Measurements from ENCODE around the gene PAMR1. TPM values are rescaled to one million over a fixed set of nuclear protein-coding genes. Genes with fewer than 3 reads are reported as not detected.
A peak's percentile ranks its signal among the peaks of the same experiment; 100 is the strongest.

Gene PAMR1
- total RNA-seq, 1 donor from 2014 or later: under 0.01 TPM

- DNase-seq (ENCODE audit: low read depth in 2 of 2): no peak
Observed at GRCh38 chr11:35496416-35496815, 29.0 kb downstream of the PAMR1 start.

GRCh38 chr11:35494957-35495490, 30.4 kb downstream of the PAMR1 start:
- no peak for DNase-seq (ENCODE audit: low read depth in 2 of 2)

DNA sequence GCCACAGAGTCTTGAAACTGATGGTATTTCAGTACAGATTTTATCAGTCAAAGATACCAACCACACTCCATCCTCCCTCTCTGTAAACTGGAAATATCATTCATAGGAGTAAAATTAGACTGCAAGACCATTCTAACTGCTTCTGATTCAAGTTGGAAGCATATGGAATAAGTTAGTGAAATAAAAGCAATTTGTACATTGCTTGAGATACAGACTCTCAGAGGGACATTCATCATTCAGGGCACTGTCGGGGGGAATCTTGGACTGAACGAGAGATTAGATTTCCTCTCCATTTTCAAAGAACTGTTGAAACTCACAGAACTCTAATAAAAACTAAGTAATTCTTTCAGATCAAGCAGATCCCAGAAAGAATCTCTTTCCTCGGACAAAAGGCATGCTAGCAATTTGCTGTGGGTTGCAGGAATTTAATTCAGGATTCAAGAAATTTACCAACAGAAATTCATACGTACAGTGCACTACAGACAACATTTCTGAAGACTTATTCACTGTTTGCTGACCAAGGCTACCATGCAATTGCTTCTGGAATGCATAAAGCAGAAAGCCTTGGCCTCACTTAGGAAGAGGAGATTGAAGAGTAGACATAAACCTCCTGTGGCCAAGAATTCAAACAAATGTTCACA, 34.1 kb downstream of the PAMR1 start:
- DNase-seq (ENCODE audit: low read depth in 2 of 2): no peak

GRCh38 chr11:35488117-35488516, 37.3 kb downstream of the PAMR1 start:
- DNase-seq (ENCODE audit: low read depth in 2 of 2): no peak

DNA sequence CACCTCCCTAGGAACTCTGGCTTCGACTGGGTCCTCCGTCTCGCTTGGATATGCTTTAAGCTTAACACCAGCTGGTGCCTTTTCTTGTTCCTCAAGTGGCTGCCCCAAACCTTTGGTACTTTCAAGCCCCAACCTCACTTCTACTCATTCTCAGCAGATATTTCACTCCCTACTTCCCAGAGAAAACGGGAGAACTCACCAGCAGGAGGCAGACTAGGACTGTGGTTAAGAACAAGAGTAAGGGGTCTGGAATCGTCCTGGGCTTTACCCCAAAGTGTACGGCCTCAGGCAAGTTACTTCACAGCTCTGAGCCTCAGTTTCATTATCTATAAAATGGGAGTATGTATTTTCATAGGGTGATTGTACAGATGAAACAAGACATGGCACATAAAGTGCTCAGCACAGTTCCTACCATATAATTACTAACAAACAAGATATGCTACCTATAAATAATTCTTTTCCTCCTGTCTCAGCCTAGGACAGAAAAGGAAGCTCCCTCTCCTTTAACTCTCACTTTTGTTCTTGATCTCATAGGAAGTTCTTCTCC, 37.8 kb downstream of the PAMR1 start:
- peak; percentile 20 to 39 for DNase-seq (ENCODE audit: low read depth in 2 of 2)

- no peak for DNase-seq (ENCODE audit: low read depth in 2 of 2)
Observed at GRCh38 chr11:35486934-35487333, 38.5 kb downstream of the PAMR1 start.

GRCh38 chr11:35486446-35486845, 39.0 kb downstream of the PAMR1 start:
- DNase-seq (ENCODE audit: low read depth in 2 of 2): no peak

GRCh38 chr11:35485656-35486322, 39.6 kb downstream of the PAMR1 start:
- DNase-seq (ENCODE audit: low read depth in 2 of 2): peak; percentile 5 to 66

DNA sequence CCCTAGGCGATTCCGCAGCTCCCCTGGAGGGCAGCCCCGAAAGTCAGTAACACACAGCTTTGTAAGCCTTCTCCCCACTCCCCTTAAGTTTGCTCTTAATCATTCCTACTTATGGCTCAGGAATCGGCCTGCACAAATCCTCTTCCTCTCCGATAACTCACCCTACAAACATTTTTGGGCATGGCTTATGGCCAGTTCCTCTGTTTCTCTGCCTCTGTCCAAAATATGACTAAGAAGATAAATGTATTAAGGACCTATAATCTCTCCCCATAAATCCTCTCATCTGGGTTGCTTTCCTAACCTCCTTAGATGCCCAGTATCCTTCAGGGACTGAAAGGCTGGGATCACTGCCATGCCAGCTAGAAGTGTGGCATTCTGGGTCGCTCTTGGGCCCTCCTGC, 41.0 kb downstream of the PAMR1 start:
- no peak for DNase-seq (ENCODE audit: low read depth in 2 of 2)

DNA sequence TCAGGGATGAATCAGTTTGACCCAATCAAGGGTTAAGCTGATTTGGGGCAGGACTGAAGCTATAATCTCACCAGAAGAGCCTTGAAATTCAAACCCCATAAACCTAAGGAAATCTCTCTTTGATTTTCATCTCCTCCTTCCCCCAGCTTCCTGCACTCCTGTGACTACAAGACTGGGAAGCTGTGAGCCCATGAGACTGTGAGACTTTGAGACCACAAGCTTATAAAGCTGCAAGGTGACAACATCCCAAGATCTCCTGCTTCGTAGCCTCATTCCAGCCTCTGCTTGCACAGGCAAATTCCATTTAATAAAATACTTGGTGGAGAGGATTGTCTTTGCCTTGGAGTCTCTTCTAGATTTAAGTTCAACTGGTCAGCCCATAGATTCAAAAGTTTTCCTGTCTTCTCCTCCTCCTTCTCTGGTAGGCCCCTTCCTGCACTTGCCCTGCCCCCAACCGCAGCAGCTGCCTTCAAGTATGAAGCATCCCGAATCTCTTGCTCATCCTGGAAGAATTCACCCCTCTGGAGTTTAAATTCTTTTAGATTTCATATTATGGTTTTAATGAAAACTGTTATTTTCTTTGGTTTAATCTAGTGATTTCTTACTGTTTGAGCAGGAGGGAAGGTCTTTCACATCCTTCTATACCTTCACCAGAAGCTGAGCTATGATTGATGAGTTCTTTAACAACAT, 42.1 kb downstream of the PAMR1 start:
- DNase-seq (ENCODE audit: low read depth in 2 of 2): no peak

GRCh38 chr11:35479731-35480130, 45.7 kb downstream of the PAMR1 start:
- DNase-seq (ENCODE audit: low read depth in 2 of 2): no peak

GRCh38 chr11:35478471-35479091, 46.8 kb downstream of the PAMR1 start:
- DNase-seq (ENCODE audit: low read depth in 2 of 2): no peak

DNA sequence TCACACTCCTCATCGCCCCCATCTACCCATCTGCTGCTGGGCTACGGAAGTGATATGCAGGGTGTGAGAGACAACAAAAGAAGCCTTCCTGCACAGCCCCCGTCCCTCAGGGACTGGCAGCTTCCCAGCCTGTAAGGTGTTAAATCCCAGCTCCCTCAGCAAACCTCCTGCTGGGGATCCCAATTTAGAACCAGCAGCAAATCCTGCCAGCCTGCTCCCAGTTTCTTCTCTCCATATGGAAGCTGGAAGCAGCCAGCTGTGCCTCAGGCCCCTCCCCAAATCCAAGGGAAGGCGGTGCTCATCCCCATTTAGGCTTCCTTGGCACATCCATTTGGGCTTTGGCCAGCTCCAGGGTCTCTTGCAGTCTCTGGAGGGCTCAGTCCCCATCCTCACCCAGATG, 47.5 kb downstream of the PAMR1 start:
- no peak for DNase-seq (ENCODE audit: low read depth in 2 of 2)

DNA sequence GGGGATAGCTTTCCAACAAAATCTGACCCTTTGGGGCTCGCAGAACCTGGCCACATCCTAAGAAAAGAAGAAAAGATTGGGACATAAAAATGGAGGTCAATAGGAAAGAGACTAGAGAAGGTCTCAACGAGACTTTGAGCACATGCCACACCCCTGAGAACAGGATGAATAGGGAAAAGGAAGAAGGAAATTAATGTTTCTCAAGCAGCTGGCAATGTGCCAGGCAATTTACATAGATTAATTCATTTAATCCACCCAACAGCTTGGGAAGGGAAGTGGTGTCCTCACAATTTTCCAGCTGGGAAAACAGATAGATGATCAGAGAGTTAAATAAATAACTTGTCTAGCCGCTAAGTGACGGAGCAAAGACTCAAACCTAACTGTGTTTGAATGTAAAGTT, 50.7 kb downstream of the PAMR1 start:
- no peak for DNase-seq (ENCODE audit: low read depth in 2 of 2)

DNA sequence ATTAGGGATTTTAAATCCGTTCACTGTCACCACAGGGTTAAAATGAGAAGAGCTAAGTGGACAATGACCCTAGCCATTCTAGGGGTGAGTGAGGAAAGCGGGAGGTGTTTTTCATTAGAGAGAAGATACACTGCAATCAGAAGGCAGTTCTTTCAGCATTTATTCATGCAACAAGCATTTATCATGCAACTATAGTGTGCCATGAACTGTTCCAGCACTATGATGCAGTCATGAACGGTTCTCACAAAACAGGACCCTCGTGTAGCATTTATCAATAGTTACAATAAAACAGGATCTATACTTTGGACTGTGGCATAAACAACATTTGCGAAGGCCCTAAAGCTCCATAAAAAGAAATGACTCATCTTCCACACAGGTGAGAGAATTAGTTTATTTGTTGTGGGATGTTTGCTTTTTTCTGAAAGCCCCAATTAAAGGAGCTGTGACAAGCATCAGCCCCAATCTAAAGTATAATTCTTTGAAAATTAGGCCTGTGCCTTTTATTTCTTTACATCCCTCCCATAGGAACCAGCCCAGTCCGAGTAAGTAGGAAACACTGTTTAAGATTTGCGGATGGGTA, 51.5 kb downstream of the PAMR1 start:
- no peak for DNase-seq (ENCODE audit: low read depth in 2 of 2)

DNA sequence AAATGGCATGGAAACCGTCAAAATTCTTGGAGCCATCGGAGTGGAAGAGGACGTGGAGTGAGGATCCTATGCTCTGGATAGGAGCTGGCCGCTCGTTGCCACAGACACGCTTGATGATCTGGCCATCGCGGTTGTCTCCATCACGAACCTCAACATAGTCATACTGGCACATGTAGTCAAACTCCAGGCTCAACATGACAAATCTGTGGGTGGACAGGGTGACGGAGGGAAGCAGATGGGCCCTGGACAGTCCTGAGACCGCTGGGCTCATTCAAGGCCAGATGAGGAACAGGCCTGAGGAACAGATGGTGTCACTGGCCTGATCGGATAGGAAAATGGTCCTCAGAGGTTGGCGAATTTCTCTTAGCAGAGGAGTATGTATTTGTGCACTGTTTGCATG, 54.8 kb downstream of the PAMR1 start:
- no peak for DNase-seq (ENCODE audit: low read depth in 2 of 2)

DNA sequence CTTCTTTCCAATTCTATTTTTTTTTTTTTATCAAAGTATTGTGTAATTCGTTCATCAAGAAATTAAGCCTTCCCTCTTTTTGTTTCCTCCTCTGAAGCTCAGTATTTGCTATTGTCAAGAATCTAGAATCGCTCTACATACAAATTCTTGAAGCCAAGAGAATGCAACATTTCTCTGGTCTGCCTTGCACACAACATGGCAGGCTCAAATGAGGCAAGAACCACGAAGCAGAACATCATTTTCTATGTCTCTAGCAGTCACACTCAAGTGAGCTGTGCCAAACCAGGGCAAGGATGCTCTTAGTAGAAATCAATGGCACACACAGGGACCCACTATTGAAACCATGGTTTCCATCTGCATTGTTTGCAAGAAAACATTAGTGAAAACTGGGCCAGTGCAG, 59.4 kb downstream of the PAMR1 start:
- no peak for DNase-seq (ENCODE audit: low read depth in 2 of 2)

GRCh38 chr11:35464308-35464707, 61.1 kb downstream of the PAMR1 start:
- DNase-seq (ENCODE audit: low read depth in 2 of 2): no peak

DNA sequence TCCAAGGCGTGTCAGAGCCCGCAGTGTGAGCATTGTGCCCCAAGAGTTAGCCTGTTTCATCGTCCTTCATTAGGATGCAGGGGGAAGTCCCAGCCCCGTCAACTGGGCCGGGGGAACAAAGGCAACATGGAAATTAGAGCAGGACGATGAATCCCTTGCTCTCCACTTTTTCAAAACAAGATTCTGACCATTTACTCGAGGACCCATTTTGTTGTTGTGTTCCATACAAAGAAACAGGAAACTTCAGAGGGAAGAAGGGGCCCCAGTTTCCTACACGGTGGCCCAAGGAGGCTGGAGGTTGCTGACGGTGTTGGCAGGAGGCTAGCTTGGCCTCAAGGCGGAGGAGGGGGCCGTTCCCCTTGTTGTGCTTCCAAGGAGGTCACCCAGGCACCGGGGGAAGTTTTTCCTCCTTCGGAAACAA, 62.1 kb downstream of the PAMR1 start:
- no peak for DNase-seq (ENCODE audit: low read depth in 2 of 2)

- no peak for DNase-seq (ENCODE audit: low read depth in 2 of 2)
Observed at GRCh38 chr11:35461917-35462538, 63.4 kb downstream of the PAMR1 start.

DNA sequence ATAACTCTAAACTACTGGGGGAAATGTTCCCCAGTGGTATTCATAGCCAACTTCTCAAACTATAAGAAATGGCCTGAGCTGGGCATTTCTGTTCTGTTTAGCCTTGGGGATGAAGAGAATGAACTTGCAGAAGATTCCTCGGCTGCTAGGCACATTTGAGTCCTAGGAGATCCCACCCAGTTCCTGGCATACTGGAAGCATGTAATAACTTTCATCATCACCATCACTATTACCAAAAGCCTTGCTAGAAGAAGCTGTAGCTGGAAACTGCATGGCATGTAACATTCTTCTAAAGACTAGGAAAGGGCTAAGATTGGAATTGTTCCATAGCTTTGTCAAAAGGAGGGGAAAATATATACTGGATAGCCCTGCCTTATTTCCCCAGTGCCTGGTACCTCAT, 65.9 kb downstream of the PAMR1 start:
- no peak for DNase-seq (ENCODE audit: low read depth in 2 of 2)
